ENCODE data around the gene UBASH3A.

DNA sequence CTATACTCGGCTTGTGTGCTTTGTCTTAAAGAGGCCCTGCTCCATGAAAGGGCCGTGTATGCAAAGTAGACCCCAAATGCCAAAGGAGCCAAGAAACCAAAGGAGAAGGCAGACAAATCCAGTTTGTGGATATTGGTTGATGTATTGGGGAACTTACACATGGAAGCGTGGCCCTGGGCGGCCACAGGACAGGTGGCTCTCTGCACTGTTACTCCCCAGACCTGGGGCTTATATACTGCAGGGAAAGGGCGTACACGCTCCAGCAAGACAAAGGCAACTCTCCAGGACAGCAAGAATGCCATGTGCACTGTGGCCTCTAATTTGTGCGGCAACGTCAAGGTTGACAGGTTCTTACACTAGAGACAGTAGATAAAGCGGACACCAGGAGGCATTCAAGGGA, 67.5 kb downstream of the UBASH3A start:
- TF ChIP-seq, protein P1, sequence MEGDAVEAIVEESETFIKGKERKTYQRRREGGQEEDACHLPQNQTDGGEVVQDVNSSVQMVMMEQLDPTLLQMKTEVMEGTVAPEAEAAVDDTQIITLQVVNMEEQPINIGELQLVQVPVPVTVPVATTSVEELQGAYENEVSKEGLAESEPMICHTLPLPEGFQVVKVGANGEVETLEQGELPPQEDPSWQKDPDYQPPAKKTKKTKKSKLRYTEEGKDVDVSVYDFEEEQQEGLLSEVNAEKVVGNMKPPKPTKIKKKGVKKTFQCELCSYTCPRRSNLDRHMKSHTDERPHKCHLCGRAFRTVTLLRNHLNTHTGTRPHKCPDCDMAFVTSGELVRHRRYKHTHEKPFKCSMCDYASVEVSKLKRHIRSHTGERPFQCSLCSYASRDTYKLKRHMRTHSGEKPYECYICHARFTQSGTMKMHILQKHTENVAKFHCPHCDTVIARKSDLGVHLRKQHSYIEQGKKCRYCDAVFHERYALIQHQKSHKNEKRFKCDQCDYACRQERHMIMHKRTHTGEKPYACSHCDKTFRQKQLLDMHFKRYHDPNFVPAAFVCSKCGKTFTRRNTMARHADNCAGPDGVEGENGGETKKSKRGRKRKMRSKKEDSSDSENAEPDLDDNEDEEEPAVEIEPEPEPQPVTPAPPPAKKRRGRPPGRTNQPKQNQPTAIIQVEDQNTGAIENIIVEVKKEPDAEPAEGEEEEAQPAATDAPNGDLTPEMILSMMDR (IDR thresholded peaks at IDR 0.05) = no peak
- TF ChIP-seq EZH2 (IDR thresholded peaks at IDR 0.05; ENCODE audit: borderline replicate concordance, insufficient read depth, low read depth, low read length, poor library complexity, severe bottlenecking) = no peak

Measured in B cell (primary cell).